ENCODE data around the gene HECTD1.

The HECTD1 gene

GRCh38 chr14:31139301-31139847 lies 68.2 kb downstream of the HECTD1 start:
- TF ChIP-seq CTCF (IDR thresholded peaks at IDR 0.05; ENCODE audit: control extremely low read depth, extremely low read depth, low read depth, missing control alignments): no peak
- POLR2A ChIA-PET: no interaction called here
- DNase-seq (ENCODE audit: extremely low spot score): no peak
- CTCF ChIA-PET: interaction anchor here (1.3 kb wide), 2 partner anchors 10 to 30 kb away, joined by 3 read pairs; no protein-coding TSS in a partner anchor

- ChIA-PET POLR2A (no interaction called here), CTCF (no interaction called here)
- no peak for DNase-seq (ENCODE audit: extremely low spot score)
- TF ChIP-seq CTCF (IDR thresholded peaks at IDR 0.05; ENCODE audit: control extremely low read depth, extremely low read depth, low read depth, missing control alignments): no peak
These were observed 69.3 kb downstream of the HECTD1 start for GRCh38 chr14:31138301-31138700.

GRCh38 chr14:31137214-31137889 lies 70.2 kb downstream of the HECTD1 start:
- TF ChIP-seq CTCF (IDR thresholded peaks at IDR 0.05; ENCODE audit: control extremely low read depth, extremely low read depth, low read depth, missing control alignments): no peak
- ChIA-PET CTCF (no interaction called here), POLR2A (no interaction called here)

GRCh38 chr14:31133133-31133532 lies 74.5 kb downstream of the HECTD1 start:
- ChIA-PET POLR2A (no interaction called here), CTCF (interaction anchor here (1.9 kb wide), 1 partner anchor 8 kb away, joined by 5 read pairs; no protein-coding TSS in a partner anchor)
- DNase-seq (ENCODE audit: extremely low spot score): no peak
- TF ChIP-seq CTCF (IDR thresholded peaks at IDR 0.05; ENCODE audit: control extremely low read depth, extremely low read depth, low read depth, missing control alignments): no peak

More at GRCh38 chr14:31137214-31137889, 70.2 kb downstream of the HECTD1 start:
- DNase-seq (ENCODE audit: extremely low spot score): no peak

- POLR2A ChIA-PET: no interaction called here
- CTCF ChIA-PET: interaction anchor here (0.9 to 1.9 kb wide), 10 partner anchors 10 to 258 kb away, joined by 3 to 6 read pairs (median 3); no protein-coding TSS in a partner anchor
- no peak for TF ChIP-seq CTCF (IDR thresholded peaks at IDR 0.05; ENCODE audit: control extremely low read depth, extremely low read depth, low read depth, missing control alignments)
- peak; percentile 21 for DNase-seq (ENCODE audit: extremely low spot score)
These were observed 78.7 kb downstream of the HECTD1 start for GRCh38 chr14:31128601-31129526.

GRCh38 chr14:31127690-31128089 lies 79.9 kb downstream of the HECTD1 start:
- CTCF ChIA-PET: interaction anchor here (0.9 to 1.9 kb wide), 7 partner anchors 11 to 149 kb away, joined by 3 to 6 read pairs (median 4); partner anchors contain the start of gene HECTD1
- POLR2A ChIA-PET: no interaction called here
- DNase-seq (ENCODE audit: extremely low spot score): peak; percentile 44
- TF ChIP-seq CTCF (IDR thresholded peaks at IDR 0.05; ENCODE audit: control extremely low read depth, extremely low read depth, low read depth, missing control alignments): no peak
